ENCODE measurements around the gene RAB10.

RAB10 gene

DNA sequence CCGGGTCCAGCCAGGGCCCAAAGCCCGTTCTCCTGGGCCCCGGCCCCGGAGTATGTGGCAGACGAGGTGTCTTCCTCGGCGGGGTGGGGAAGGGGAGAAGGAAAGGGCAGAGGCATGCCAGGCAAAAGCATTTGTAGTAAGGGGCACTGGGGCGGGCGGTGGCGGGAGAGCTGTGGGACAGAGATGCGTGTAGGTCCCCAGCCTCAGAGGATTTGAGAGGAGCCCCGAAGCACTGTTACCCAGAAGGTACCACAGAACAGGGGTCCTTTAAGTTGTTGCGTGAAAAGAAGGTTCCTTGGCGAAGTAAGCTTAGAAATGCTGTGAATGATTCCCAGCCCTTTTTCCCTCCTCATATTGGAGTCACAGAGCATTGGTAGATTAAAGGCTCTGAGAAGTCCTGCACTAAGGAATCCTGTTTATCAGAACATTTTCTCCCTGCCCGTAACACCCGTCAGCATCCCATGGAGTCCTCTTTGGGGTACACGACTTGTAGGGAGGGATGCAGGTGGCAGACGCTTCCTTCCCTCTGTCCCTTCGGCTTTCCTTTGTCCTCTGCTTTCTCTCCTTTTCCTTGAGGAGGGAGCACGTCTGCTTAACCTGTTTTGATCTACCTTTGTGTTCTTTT lies 151.5 kb downstream of the RAB10 start:
- ATAC-seq (ENCODE audit: low read depth) (no peak), DNase-seq (ENCODE audit: low spot score in 2 of 2) (no peak)
- Mint-ChIP-seq H3K4me1 (peaks cover 9% of the 10 kb centered on the region), H3K36me3 (no peaks in the 10 kb centered on the region), H3K27me3 (peaks cover 3% of the 10 kb centered on the region), H3K4me3 (peak overlapping the region; percentile 78), H3K9me3 (no peaks in the 10 kb centered on the region), H3K27ac (peak overlapping the region; percentile 31)

DNA sequence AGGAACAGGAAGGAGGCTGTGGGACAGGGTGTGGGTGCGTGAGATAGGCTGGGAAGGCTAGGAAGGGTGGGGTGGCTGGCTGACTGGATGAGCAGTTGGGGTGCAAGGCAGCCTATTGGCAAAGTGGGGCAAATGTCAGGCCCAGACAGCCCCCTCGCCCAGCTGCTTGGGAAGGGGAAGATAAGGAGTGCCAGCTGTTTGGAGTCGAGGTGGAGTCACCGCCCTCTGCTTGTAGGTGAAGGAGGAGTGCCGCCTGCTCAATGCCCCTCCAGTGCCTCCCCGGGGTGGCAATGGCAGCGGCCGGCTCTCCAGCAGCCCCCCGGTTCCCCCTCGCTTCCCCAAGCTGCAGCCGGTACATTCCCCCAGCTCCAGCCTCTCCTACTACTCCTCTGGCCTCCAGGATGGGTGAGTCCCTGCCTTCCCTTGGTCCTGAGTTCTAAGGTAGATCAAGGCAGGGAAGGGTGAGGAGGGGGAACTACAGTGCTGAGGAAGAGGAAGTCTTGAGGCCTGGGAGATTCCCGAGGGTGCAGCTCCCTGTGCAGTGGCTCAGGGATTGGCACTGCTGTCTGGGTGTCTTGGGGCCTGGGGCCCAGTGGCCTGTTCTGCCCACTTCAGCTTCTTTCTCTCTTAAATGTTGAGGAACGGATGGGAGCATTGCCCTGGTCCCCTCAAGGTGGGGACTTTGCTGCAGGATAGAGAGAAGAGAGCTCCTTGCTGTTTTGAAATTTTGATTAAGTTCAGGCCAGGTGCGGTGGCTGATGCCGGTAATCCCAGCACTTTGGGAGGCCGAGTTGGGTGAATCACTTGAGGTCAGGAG lies 152.3 kb downstream of the RAB10 start:
- H3K36me3 Mint-ChIP-seq, result peaks cover 2% of the 10 kb centered on the region
- H3K4me1 Mint-ChIP-seq, result peaks cover 9% of the 10 kb centered on the region
- peaks cover under 1% of the 10 kb centered on the region for H3K27me3 Mint-ChIP-seq
- peak overlapping the region; percentile 78 for H3K4me3 Mint-ChIP-seq
- no peak overlapping the region for H3K27ac Mint-ChIP-seq
- no peaks in the 10 kb centered on the region for H3K9me3 Mint-ChIP-seq
- DNase-seq (ENCODE audit: low spot score in 2 of 2) (no peak), ATAC-seq (ENCODE audit: low read depth) (no peak)

Data from memory B cell (primary cell).